GM15510 (cell line): ENCODE data around the gene HS6ST2.

Experiments
- POLR2A ChIP-seq: IDR thresholded peaks from 3 replicates; pipeline ENCODE4 v1.6.1; 2011; ENCODE audit warnings: borderline replicate concordance; ENCODE audit not compliant: insufficient read length; ENCODE audit errors: extremely low read depth

The HS6ST2 gene

DNA sequence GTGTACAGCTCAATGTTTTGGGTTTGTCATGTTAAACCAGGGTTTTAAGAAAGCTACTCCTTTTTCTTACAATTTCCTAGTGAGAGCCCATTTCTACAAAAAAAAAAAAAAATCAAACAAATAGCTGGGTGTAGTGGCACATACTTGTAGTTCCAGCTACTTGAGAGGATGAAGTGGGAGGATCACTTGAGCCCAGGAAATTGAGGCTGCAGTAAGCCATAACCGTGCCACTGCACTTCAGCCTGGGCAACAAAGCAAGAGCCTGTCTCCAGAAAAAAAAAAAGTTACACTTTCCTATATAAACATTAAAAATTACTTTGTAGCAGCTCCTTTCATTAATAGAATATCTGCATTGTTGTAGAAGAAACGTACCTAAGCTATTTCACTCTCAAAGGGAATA, 166.7 kb downstream of the HS6ST2 start:
- no peak for TF ChIP-seq POLR2A

DNA sequence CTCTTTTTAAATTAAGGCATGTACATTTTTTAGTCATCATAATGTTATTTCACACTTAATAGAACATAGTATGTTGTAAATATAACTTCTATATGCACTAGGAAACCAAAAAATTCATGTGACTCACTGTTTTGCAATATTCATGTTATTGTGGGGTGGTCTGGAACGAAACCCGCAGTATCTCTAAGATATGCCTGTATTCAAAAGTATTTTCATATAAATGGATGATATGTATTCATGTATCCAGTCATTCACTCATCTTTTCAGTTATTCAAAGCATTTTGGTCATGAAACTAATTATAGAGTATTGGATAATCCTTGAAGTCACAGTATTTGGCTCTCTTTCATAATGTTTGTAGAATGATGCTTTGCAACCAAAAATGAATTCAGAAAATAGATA, 168.1 kb downstream of the HS6ST2 start:
- no peak for TF ChIP-seq POLR2A

DNA sequence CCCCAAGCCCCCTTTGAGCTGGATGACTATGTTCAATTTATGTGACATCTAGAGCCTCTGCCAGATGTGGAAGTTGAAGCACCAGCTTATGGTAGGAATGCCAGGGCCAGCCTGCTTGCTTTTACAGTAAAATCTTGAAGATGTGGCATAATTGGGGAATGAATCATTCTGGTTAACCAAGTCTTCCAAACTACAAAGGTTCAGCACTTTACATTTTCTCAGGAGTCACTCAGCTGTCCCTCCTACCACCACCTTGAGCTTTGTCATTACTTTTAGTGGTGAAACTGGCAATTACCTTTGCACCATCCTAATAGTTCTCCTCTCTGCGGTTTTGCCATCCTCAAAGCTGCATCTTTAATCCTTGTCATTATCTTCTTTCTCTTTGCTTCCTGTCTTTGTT, 172.2 kb downstream of the HS6ST2 start:
- TF ChIP-seq POLR2A = no peak

DNA sequence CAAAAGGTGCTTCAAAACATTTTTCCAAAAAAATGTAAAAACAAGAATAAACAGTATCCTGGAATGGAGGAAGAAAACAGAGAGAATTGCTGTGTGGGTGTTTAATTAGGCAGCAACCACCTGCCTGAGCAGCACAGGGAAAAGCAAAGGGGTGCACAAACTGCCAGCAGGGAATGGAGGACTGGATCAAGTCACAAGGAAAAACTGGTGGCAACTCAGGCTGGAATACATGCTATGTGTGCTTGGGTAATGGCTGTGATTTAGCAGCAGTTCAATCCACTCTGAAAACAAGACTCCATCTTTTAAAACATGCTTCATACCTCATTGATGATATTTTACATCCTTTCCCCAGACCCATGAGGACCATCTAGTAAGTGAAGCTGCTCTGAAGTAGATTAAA, 179.5 kb downstream of the HS6ST2 start:
- TF ChIP-seq POLR2A = no peak

DNA sequence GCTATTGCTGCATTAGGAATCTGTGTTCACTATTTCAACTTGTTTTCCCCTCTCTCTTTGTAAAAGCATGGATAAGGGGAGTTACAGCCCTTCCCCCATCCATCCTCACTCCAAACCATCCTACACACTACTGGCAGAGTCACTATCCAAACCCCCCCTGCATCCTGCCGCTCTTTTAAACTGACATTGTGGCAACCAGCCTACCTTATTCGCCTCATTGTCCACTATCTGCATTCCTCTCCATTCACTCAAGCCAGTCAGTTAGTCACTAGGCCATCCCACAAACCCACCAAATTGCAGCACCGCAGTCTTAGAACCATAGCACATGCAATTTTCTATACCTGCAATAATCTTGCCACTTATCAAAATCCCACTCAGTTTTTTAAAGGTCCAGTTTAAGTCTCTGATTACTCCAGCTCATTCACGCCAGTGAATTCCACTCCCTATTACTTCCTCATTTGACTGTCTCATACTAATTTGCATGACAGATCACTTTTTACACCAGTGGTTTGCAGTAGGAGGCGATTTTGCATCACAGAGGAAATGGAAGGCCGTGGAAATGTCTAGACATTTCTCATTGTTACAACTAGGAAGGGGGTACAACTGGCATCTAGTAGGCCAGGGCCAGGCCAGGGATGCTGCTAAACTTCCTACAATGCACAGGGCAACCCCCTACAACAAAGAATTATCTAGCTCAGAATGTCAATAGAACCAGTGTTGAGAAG, 181.8 kb downstream of the HS6ST2 start:
- no peak for TF ChIP-seq POLR2A

DNA sequence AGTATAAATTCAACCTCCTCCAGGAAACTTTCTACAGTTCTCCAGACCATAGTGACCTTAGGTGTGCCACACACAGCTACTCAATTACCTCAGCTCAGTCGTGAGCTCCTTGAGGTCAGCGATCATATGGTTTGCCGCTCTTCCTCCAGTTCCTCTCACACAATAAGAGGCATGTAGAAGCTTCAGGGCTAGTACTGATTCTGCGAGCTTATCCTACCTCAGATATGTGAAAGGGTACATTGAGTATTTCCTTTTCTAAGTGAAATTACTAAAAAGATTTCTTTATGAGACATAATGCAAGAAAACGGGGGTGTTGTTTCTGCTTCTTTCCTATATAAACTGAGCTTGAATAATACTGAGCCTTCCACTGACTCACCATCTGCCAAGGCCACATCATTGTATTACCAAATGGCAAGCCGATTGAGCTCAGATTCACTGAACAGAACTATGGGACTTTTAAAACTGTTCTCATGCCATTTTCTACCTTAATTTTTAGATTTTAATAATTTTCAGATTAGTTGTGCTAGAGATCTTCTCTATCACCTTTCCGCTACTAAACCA, 183.1 kb downstream of the HS6ST2 start:
- no peak for TF ChIP-seq POLR2A

DNA sequence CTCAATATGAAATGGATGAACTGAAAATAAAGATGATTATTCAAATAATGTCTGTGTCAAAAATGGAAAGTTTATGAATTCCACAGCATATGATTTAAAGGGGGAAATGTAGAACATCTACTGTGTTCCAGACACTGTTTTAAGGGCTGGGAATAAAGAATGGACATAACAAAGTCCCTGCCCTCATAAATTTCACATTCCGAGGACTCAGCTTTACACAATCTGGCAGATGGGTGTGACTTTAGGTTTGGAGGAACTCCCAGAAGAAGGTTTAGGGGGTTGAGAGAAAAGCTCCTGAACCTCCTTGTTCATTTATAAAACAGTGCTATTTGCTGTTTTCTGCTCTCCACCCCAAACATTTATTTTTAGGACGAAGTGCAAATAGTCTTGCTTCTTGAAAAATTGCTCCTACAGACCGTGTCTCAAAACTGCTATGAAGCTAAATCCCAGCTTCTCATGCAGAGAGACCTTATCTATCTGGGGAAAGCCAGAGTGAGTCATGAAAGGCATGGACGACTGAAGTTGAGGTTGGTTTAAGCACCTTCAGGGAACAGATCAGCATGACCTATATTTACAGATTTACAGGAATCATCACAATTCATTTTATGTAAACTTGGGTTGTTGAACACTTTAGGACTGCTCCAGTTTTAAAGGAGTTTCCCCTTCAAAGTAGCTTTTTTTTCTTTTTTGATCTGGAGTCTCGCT, 184.3 kb downstream of the HS6ST2 start:
- no peak for TF ChIP-seq POLR2A

DNA sequence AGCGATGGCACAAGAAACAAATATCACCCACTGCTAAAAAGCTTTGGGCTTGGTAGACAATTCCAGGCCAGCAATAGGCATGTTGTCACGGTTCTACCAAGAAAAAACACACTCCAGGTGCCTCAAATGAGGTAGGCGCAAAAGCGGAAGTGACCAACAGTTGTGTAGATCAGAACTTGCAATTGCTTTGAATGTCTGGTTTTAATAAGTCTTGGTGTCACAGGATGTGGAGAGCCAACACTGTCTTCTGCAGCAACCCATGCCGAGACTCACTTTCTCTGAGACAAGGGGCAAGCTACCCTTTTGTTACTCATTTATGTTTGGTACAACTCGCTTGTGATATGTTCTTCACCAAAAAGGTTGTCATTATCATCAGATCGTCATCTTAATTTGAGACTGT, 188.8 kb downstream of the HS6ST2 start:
- TF ChIP-seq POLR2A = no peak

DNA sequence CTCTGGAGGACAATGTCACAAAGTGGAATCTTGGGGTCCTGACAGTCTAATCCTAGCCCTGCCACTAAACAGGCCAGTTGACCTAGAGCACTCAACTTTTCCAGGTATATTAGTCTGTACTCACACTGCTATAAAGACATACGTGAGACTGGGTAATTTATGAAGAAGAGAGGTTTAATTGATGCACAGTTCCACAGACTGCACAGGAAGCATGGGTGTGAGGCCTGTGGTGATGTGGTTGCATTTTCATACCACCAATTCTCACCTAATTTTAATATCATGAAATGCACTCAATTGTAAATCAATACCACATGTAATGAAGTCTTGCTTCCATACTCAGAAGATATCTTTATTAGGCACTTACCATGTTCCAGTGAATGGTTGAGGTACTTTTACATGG, 192.0 kb downstream of the HS6ST2 start:
- TF ChIP-seq POLR2A = no peak

DNA sequence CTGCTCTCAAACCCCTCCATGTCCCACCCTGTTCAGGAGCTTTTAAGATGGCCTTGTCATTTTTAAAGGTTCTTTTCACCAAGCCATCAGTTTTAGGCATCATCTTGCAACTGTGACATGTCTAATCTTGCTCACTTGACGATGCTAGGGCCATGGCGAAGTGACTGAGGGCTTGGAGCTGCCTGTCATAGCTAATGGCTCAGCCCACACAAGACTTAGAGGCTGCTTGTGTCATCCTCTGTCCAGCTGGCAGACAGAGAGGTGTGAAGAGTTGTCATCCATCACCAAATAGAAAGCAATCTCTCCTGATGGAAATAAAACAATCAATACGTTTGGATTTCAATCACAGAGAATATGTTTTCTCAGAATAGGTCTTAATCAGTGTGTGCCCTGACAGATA, 194.9 kb downstream of the HS6ST2 start:
- TF ChIP-seq POLR2A = no peak

DNA sequence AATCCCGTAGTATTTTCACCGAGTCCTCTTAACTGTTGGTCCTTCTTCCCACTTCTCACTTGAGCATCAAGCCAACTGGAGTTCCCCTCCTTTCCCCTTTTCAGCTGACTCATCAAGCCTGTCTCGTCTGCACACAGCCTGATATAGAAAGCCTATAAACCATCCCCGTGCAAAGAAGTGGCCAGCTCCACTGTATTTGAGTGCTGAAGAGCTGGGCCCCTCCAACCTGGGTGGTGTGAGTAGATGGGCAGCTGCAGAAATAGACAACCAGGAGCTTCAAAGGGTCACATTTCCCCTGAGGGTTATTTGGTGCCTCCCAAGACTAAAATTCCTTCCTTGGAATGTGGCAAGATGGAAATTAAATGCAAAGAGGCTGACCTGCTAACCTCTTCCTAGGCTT, 199.7 kb downstream of the HS6ST2 start:
- TF ChIP-seq POLR2A = no peak

DNA sequence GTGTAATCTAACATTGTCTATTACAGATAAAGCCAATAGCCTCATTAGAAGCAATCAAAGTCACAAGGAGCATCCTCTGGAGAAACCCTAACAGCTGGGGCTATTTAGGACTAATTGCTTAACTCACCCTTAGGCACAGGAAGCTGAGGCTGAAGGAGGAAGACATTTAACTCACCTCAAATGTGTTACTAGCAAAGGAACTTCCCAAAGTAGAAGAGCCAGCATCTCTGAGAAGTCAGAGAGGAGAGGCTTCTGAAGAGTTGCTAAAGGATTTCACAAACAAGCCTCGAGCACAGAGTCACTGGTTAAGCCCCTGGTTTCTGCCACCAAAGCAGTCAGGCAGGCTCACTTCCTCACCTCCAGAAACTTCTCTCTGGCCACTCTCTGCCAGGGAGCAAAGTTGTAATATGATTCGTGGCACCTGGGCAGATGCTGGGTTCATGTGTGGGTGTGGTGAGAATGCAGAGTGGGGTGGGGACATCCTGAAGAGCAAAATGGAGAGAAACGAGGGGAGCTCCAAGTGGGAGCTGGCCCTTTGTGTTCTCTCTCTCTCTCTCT, 201.3 kb downstream of the HS6ST2 start:
- TF ChIP-seq POLR2A = no peak

DNA sequence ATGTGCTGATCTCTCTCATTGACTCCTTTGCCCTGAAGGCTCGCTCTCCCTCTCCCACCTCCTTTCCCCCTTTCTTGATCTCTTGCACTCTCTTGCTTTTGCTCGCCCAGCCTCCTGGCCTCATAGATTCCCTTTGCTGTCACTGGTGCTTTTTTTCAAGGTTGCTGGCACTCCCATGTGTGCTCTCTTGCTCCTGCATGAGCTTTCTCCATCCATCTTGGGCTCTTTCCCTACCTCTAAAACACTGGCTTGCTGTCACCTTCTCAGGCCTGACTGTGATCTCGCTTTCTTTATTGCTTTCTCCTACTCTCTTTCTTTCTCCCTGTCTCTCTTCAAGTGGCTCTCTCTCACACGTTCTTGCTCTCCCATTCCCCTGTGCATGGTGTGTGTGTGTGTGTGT, 202.0 kb downstream of the HS6ST2 start:
- no peak for TF ChIP-seq POLR2A

DNA sequence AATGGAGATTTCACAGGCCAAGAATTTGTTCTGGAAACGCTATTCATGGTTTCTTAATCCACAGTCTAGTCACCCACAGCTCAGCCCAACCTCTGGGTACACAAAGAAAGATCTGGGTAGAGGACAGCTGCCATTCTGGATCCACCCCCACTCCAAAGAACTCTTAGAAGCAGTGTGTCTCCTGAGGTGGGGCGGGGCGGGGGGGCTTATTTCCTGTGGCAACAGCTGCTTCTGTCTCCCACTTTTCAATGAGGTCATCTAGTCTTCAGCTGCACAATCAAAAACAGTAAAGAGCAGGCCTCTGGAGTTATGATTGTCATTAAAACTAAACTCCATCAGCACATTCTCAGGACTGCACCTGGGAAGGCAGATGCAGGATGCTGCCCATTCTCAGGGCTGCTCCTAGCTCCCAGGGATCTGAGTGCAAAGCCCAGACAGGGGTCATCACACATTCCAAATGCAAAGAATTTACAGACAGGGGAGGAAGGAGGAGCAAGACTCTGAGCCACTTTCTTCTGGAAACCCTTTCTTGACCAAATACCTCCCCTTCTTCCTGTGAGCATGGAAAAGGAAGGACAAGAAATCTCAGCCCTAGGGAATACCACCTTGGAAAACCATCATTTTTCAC, 207.3 kb downstream of the HS6ST2 start:
- no peak for TF ChIP-seq POLR2A
